Measurements from ENCODE around the gene ADGRG6.
A peak's percentile ranks its signal among the peaks of the same experiment; 100 is the strongest.

ADGRG6 gene

DNA sequence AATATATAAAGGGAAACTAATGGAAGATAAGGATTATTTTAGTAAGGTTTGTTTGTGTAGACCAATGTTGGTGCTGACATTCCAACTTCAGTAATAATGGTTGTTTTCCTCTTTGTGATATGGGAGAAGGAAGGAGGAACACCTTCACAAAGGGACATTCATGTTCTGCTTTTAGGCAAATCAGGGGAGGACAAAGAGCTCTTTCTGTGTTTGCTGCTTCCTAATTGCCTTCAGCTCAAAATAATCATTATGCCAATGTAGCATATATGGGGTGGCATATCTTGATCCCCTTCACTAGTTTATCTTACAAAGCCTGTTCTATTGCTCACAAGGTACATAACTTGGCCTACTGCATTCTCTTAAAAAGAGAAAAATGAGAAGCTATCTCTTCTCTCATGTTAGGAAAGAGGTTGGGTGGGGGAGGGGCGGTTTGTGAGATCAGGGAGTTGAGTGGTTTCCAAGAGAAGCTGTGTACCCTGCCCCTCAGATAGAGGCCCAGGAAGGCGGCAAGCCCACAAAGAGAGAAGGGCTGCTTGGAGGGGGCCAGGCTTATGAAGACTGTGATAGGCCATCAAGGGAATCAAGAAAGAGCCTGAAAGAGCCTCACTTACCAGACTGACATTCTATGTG, 4.7 kb upstream of the ADGRG6 start:
- Histone ChIP-seq H3K4me1 (peaks cover 9% of the 10 kb centered on the region), H3K9me3 (no peaks in the 10 kb centered on the region), H3K36me3 (replicated peaks) (no peaks in the 10 kb centered on the region), H3K27me3 (ENCODE audit: low read depth) (no peaks in the 10 kb centered on the region), H3K4me3 (no peak overlapping the region)
- DNase-seq (ENCODE audit: low spot score in 2 of 2) = no peak
- in situ Hi-C loops (cut with MboI; ENCODE audit: low sequenced_read_pairs) = no loop called here

DNA sequence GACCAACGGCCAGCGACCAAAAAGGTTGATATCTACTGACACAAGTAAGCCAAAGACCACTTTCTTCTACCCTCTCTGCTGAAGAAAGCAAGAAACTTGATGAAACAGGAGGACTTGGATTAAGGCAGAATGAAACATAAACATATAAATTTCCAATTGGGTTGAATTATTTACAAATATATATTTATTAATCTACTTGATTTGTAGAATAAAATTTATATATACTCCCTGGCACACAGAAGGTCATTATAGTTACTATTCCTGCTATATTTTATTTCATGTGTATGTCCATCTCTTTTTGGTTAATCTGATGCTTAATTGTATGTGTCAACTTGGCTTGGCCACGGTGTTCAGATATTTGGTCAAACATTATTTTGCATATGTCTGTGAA, 4.2 kb upstream of the ADGRG6 start:
- no peaks in the 10 kb centered on the region for H3K27me3 ChIP-seq (ENCODE audit: low read depth)
- H3K4me3 ChIP-seq = no peak overlapping the region
- no peaks in the 10 kb centered on the region for H3K36me3 ChIP-seq (replicated peaks)
- no peak for DNase-seq (ENCODE audit: low spot score in 2 of 2)
- no peaks in the 10 kb centered on the region for H3K9me3 ChIP-seq
- H3K4me1 ChIP-seq = peaks cover 9% of the 10 kb centered on the region
- in situ Hi-C loops (cut with MboI; ENCODE audit: low sequenced_read_pairs) = no loop called here

DNA sequence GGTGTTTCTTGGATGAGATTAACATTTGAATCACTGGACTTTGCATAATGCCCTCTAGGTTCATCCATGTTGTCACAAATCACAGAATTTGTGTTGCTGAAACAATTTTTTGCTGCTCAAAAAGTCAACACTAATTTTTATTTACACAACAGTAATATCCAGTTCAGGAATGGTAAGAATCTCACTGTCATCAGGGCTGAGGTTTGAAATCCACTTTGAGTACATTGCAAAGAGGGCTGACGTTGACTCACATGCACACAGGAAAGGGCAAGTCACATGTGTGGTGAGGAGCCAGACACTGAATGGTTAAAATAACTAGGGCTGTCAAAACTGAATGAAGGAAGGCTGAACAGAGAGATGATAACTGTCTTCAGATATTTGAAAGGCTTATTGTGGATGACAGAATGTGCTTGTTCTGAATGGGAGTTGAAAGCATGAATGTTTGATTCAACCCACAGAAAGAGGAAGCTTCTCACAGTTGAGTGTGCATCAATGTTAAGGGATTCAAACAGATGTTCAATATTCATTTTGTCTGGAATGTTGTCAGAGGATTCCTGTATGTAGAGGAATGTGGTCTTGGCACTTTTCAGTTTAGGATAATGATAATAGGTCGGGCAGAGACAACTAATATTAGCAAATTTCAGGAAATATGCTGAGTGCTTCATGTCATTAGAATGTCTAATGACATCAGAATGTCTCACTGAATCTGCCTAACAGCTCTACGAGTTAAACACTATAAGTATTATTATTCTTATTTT, 3.6 kb upstream of the ADGRG6 start:
- no peak for DNase-seq (ENCODE audit: low spot score in 2 of 2)
- no peaks in the 10 kb centered on the region for H3K9me3 ChIP-seq
- peaks cover 9% of the 10 kb centered on the region for H3K4me1 ChIP-seq
- in situ Hi-C loops (cut with MboI; ENCODE audit: low sequenced_read_pairs) = no loop called here
- H3K4me3 ChIP-seq = no peak overlapping the region
- H3K36me3 ChIP-seq (replicated peaks) = no peaks in the 10 kb centered on the region
- no peaks in the 10 kb centered on the region for H3K27me3 ChIP-seq (ENCODE audit: low read depth)

DNA sequence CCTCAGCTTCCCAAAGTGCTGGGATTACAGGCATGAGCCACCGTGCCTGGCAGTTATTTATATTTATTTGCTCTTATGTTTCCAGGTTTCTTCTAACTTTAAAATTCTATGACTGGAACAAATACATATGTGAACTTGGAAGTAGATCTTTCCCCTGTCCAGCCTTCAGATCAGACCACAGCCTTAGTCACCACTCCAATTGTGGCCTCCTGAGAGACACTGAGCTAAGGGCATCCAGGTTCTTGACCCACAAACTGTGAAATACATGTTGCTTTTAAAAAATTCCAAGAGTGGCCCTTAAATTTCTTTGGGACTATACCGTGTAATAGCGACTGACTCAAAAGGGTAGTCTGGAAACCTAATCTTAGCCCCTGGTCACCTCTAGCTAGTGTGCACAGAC, 1.5 kb upstream of the ADGRG6 start:
- H3K4me3 ChIP-seq = no peak overlapping the region
- no peak for DNase-seq (ENCODE audit: low spot score in 2 of 2)
- H3K27me3 ChIP-seq (ENCODE audit: low read depth) = no peaks in the 10 kb centered on the region
- in situ Hi-C loops (cut with MboI; ENCODE audit: low sequenced_read_pairs) = no loop called here
- H3K36me3 ChIP-seq (replicated peaks) = no peaks in the 10 kb centered on the region
- H3K9me3 ChIP-seq = no peaks in the 10 kb centered on the region
- H3K4me1 ChIP-seq = peaks cover 15% of the 10 kb centered on the region

DNA sequence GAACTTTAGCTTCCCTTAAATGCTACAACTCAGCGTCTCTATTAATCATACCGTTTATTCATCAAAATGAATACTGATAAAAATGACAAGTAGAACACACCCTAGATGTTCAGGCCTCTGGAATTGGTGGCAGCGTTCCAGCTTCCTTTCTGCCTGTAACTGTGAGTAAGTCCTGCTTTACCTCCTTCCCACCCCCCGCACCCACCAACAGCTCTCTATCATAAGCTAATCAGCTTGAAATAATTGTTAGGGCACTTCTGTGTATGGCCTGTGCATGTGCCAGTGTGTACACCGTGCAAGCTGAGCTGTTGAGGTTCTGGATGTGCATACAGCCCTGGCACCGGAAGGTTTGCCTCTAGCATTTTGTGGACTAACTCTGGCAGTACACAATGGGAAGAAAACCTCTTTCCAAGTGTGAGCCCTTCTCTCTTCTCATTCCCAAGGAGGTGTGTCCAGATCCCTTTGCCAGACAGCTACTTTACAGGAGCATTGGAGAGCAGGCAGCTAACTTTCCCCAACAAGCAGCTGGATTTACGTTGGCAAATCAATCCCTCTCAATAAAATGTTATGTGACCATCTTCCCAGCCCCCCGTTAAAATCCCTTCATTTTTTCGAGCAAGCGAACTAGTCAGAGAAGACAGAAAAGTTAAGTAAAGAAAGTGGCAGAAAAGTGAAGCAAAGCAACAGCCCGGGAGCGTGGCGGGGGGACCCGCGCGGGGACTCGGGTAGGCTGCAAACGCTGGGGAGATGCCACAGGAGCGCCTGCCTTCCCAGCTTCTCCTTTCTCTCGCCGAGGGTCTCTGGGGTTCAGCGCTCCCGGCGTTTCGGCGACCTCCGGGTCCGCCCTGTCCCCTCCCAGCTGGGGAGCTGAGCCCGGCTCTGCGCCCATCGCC, 803 bp upstream of the ADGRG6 start:
- in situ Hi-C loops (cut with MboI; ENCODE audit: low sequenced_read_pairs) = no loop called here
- H3K9me3 ChIP-seq = no peaks in the 10 kb centered on the region
- H3K27me3 ChIP-seq (ENCODE audit: low read depth) = no peaks in the 10 kb centered on the region
- peak overlapping the region; percentile 46 for H3K4me3 ChIP-seq
- H3K36me3 ChIP-seq (replicated peaks) = no peaks in the 10 kb centered on the region
- peak in 1 of 2 experiments; percentile 21 for DNase-seq (ENCODE audit: low spot score in 2 of 2)
- H3K4me1 ChIP-seq = peaks cover 15% of the 10 kb centered on the region

DNA sequence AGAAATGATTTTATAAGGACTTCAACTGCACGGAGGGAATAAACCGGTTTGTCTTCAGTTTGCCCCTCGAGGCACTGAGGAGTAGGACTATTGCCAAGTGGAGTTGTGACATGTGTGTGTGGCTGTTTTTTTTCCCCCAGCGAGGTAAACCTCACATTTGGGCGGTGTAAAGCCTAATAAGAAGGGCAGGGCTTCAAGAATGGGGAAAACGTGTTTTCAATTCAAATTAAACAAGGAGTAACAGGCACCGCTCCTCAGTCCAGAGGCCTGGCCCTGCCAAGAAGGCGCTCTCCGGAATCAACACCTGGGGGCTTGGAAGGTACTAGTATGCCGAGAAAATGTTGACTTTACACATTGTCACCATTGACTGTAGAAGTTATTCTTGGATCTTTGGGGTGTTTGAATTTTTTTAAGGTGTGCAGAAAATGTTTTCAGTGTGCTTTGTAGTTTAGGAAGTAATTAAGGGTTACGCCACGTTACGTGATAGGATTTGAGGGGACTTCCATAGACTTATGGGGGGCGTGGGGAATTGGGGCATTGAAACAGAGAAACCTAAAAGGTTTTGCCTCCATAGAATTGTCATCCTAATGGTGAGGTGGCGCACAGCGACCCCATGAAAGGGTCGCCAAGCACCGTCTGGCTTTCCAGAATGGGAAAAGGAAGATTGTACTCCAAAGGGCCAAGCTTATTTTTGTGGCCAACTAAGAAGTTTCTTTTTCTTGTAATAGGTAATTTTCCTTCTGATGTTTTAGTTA, 791 bp downstream of the ADGRG6 start:
- H3K36me3 ChIP-seq (replicated peaks) = no peaks in the 10 kb centered on the region
- peaks cover 12% of the 10 kb centered on the region for H3K4me1 ChIP-seq
- DNase-seq (ENCODE audit: low spot score in 2 of 2) = no peak
- H3K4me3 ChIP-seq = no peak overlapping the region
- in situ Hi-C loops (cut with MboI; ENCODE audit: low sequenced_read_pairs) = no loop called here
- no peaks in the 10 kb centered on the region for H3K27me3 ChIP-seq (ENCODE audit: low read depth)
- no peaks in the 10 kb centered on the region for H3K9me3 ChIP-seq

DNA sequence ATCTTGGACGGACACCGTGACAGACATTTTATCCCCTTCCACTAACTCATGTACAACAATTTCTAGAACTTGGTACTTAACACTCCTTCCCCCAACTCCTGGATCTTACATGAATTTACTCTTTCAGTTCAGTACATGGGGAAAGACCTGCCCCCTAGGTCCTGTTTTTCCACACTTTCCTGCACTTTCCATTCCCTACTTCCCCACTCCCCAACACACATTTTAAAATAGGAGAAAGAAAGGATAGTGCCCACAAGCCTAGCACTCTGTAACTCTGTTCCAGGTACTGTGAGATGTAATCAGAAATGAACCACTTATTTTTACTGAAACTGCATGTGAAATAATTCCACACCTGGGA, 1.3 kb downstream of the ADGRG6 start:
- no peaks in the 10 kb centered on the region for H3K36me3 ChIP-seq (replicated peaks)
- no peak overlapping the region for H3K4me3 ChIP-seq
- no peaks in the 10 kb centered on the region for H3K27me3 ChIP-seq (ENCODE audit: low read depth)
- DNase-seq (ENCODE audit: low spot score in 2 of 2) = no peak
- H3K9me3 ChIP-seq = no peaks in the 10 kb centered on the region
- H3K4me1 ChIP-seq = peaks cover 6% of the 10 kb centered on the region
- in situ Hi-C loops (cut with MboI; ENCODE audit: low sequenced_read_pairs) = no loop called here

DNA sequence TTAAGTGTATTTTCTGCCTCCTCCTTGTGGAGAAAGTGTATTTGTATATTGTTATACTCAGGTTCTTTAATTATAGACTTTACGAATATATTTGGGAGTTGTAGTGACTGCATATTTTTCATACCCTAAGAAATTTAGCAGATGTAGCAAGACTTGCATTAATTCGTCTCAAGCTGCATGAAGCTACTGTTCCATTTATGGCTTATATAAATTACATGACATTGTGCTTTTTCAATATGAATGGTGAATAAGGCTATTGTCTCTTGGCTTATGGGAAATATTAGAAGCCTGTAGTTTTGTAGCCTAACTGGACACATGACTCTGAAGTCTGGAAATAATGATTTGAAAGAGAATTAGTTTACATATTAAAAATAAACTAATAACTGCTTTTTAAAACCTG, 2.4 kb downstream of the ADGRG6 start:
- Histone ChIP-seq H3K27me3 (ENCODE audit: low read depth) (no peaks in the 10 kb centered on the region), H3K4me3 (no peak overlapping the region), H3K4me1 (peaks cover 6% of the 10 kb centered on the region), H3K36me3 (replicated peaks) (no peaks in the 10 kb centered on the region), H3K9me3 (no peaks in the 10 kb centered on the region)
- in situ Hi-C loops (cut with MboI; ENCODE audit: low sequenced_read_pairs) = no loop called here
- no peak for DNase-seq (ENCODE audit: low spot score in 2 of 2)

DNA sequence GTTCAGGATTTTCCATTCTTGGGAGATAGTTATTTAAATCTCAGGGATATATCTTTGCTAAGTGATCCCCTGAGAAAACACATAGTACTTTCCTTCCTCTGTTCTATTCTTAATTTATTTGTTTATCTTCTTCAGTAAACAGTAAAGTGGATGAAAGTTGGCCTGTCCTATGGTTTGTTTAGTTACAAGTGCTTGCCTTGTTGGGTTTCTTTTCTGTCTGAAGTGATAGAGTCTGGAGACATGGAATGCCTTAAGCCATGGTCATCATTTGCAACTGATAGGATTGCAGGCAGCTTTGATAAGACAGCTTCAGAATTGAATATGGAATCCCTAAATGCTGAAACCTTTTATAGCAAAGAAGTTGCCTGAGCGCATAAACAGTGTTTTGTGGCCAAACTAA, 4.9 kb downstream of the ADGRG6 start:
- DNase-seq (ENCODE audit: low spot score in 2 of 2) = no peak
- Histone ChIP-seq H3K4me3 (no peak overlapping the region), H3K9me3 (no peaks in the 10 kb centered on the region), H3K27me3 (ENCODE audit: low read depth) (no peaks in the 10 kb centered on the region), H3K36me3 (replicated peaks) (no peaks in the 10 kb centered on the region), H3K4me1 (peaks cover 6% of the 10 kb centered on the region)
- in situ Hi-C loops (cut with MboI; ENCODE audit: low sequenced_read_pairs) = no loop called here

DNA sequence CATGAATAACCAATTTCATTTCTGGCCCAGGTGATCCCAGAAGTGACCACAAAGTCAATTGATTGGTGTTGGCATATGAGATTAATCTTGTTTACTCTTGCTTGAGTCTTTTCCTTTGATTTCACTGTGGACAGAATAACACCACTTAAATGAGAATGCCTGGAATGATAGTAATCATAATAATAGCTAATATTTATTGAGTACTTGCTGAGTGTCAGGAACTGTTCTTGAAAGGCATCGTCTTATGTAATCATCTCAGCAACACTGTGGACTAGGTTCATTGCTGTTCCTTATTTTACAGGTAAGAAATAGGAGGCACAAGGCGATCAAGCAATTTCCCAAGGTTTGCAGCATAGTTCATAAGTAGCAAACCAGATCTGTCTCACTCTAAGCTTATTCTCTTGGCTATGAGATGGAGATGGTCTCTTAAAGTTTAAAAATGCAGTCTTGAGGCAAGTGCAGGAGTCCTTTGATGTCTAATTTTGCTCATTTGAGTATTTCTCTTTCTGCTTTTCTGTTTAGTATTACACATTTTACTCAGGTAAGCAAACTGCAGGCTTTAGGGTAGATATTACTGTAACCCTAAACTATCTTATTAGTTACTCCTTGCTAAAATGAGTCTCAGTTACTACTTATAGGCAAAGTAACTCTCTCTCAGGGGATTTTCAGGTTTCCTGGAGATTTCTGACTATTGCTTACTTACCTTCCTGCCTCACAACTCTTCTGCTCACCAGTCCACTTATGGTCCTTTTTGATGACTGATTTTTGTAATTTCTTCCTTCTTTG, 6.3 kb downstream of the ADGRG6 start:
- no peaks in the 10 kb centered on the region for H3K36me3 ChIP-seq (replicated peaks)
- in situ Hi-C loops (cut with MboI; ENCODE audit: low sequenced_read_pairs) = no loop called here
- no peak for DNase-seq (ENCODE audit: low spot score in 2 of 2)
- peaks cover 6% of the 10 kb centered on the region; the same call in 1 of the 2 replicates for H3K4me1 ChIP-seq
- H3K27me3 ChIP-seq (ENCODE audit: low read depth) = no peaks in the 10 kb centered on the region
- no peaks in the 10 kb centered on the region for H3K9me3 ChIP-seq
- H3K4me3 ChIP-seq = no peak overlapping the region

DNA sequence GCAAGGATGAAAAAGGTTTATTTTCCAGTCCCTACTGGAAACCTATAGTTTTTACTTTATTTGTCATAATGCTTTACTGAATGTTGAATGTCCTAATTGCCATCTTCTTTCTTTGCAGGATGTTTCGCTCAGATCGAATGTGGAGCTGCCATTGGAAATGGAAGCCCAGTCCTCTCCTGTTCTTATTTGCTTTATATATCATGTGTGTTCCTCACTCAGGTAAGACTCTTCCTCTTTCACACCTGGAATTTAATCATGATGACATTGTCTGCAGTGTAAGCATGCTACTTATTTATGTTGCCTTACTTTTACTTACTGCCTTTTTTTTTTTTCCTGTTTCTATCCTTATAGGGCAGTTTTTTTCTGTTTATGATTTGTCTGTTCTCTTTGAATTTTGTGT, 7.6 kb downstream of the ADGRG6 start:
- Histone ChIP-seq H3K36me3 (replicated peaks) (no peaks in the 10 kb centered on the region), H3K4me1 (peaks cover 3% of the 10 kb centered on the region; the same call in 1 of the 2 replicates), H3K4me3 (no peak overlapping the region), H3K27me3 (ENCODE audit: low read depth) (no peaks in the 10 kb centered on the region), H3K9me3 (no peaks in the 10 kb centered on the region)
- DNase-seq (ENCODE audit: low spot score in 2 of 2) = no peak
- in situ Hi-C loops (cut with MboI; ENCODE audit: low sequenced_read_pairs) = no loop called here

DNA sequence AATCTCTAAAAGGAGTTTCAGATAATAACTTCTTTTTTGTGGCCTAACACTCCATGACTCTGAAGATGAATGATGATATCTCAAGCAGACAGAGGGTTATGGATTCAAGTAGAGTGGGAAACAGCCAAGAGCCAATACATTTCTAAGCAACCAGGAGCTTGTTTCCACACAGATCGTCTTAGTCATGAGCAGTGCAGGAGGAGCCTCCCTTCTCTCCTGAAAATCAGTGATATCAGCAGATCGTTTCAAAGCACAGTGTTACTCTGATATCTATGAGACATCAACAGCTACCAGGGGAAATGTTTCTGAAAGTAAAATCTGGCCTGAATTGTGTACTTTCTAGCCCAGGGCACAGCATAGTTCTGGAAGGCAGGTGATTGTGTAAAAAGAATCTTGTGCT, 11.5 kb downstream of the ADGRG6 start:
- no peak for DNase-seq (ENCODE audit: low spot score in 2 of 2)
- in situ Hi-C loops (cut with MboI; ENCODE audit: low sequenced_read_pairs) = no loop called here
- Histone ChIP-seq H3K4me3 (no peak overlapping the region), H3K9me3 (no peaks in the 10 kb centered on the region), H3K4me1 (no peaks in the 10 kb centered on the region), H3K36me3 (replicated peaks) (no peaks in the 10 kb centered on the region), H3K27me3 (ENCODE audit: low read depth) (no peaks in the 10 kb centered on the region)

DNA sequence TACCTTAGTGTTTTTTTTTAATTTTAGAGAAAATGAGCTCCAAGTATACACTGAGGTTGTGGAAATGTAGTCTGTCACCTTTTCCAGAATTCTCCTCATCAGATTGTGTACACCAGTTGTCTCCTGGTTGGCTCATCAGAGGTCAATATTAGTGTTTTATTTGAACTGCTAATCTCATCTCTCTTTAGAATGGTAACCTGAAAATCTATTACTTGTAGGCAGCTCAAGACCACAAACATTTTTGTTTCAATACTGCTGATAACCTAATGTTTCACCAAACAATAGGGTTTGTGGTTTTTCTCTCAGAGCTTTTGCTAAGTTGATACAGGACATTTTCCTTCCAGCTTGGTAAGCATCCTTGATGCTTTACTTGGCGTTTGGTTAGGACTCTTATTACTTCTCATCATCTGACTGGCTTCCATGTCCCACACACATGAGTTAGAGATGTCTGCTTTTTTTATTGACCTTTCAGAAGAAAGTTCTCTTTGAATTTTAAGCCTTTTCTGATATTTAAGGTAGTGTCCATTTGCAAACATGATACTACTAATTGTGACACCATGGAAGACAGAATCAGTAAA, 15.1 kb downstream of the ADGRG6 start:
- in situ Hi-C loops (cut with MboI; ENCODE audit: low sequenced_read_pairs) = no loop called here
- DNase-seq (ENCODE audit: low spot score in 2 of 2) = no peak
- Histone ChIP-seq H3K4me1 (no peaks in the 10 kb centered on the region), H3K36me3 (replicated peaks) (no peaks in the 10 kb centered on the region), H3K9me3 (no peaks in the 10 kb centered on the region), H3K27me3 (ENCODE audit: low read depth) (no peaks in the 10 kb centered on the region), H3K4me3 (no peak overlapping the region)

Measured in HAP-1 (cell line).